ENCODE data around the gene CDH5.

DNA sequence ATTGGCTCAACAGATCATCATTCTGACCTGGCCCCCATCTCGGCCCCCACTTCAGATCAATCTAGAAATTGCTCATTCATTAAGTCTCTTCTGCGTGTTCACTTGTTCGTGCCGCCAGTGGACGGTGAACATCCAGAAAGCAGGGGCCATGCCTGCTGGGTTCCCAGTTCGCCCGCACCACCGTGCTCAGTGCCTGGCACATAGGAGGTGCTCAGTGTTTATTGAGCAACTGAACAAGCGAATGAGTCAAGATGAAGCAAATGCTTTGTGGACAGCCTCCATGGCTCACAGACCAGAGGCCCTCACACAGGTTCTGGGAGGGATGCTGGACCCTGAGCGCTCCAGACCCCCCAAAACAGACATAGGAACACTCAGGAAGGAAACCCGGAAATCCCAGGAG, 74.5 kb downstream of the CDH5 start:
- no peak for TF ChIP-seq POLR2AphosphoS5 (IDR thresholded peaks at IDR 0.05; ENCODE audit: insufficient read depth, low read depth, low read length)
- TF ChIP-seq POLR2A (IDR thresholded peaks at IDR 0.05; ENCODE audit: low read depth, low read length) = no peak
- TF ChIP-seq, protein P1, sequence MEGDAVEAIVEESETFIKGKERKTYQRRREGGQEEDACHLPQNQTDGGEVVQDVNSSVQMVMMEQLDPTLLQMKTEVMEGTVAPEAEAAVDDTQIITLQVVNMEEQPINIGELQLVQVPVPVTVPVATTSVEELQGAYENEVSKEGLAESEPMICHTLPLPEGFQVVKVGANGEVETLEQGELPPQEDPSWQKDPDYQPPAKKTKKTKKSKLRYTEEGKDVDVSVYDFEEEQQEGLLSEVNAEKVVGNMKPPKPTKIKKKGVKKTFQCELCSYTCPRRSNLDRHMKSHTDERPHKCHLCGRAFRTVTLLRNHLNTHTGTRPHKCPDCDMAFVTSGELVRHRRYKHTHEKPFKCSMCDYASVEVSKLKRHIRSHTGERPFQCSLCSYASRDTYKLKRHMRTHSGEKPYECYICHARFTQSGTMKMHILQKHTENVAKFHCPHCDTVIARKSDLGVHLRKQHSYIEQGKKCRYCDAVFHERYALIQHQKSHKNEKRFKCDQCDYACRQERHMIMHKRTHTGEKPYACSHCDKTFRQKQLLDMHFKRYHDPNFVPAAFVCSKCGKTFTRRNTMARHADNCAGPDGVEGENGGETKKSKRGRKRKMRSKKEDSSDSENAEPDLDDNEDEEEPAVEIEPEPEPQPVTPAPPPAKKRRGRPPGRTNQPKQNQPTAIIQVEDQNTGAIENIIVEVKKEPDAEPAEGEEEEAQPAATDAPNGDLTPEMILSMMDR (IDR thresholded peaks at IDR 0.05; ENCODE audit: extremely low read depth in 1 of 2, insufficient read depth in 1 of 2, low read depth in 1 of 2, low read length in 2 of 2) = no peak
- no peak for TF ChIP-seq EZH2 (IDR thresholded peaks at IDR 0.05; ENCODE audit: borderline replicate concordance, low read depth, low read length, severe bottlenecking)
- TF ChIP-seq MYC (IDR thresholded peaks at IDR 0.05; ENCODE audit: low read depth, low read length) = no peak

Measured in endothelial cell of umbilical vein (primary cell).